ENCODE data around the gene ADAMTS8. TPM values are rescaled to one million over a fixed set of nuclear protein-coding genes. Genes with fewer than 3 reads are reported as not detected.

ADAMTS8 gene
- total RNA-seq, 1 experiment from 2014 or later: 0.07 TPM

DNA sequence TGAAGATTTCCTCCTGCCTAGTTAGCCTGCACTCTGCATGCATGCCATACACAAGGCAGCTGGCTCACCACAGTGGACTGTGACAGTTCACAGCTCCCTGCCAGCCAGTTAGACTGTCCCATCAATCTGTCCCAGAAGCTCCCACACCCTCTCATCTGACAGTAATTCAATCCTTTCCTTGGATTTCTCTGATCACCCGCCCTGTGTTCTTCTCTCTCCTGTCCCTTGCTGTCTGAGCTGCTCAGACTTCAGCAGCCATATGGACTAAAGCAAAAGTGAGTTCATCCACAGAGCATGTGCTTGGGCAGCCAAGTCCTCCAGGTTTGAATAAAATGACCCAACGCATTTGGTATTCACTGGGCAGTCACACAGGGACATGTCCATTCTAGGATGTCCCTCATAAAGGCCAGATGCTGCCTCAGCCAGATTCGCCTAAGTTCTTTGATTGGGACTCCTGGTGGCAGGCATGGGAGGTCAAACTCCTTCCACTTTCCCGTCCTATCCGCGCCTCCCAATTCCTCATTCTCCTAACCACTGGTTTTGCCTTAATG, 59.2 kb downstream of the ADAMTS8 start:
- no peak overlapping the region for H3K9ac ChIP-seq (ENCODE audit: low read length)
- CTCF ChIA-PET: interaction anchor here (1.0 to 1.5 kb wide), 2 partner anchors 21 to 157 kb away, joined by 3 read pairs; no protein-coding TSS in a partner anchor
- H3K79me2 ChIP-seq (ENCODE audit: insufficient read depth, low read length): no peaks in the 10 kb centered on the region
- H2AFZ ChIP-seq (ENCODE audit: low read depth, low read length, poor library complexity, severe bottlenecking): no peak overlapping the region
- H3K4me2 ChIP-seq (ENCODE audit: low read length): no peak overlapping the region
- H3K4me1 ChIP-seq (ENCODE audit: control insufficient read depth in 1 of 2, insufficient read depth in 2 of 2, low read length in 2 of 2): no peaks in the 10 kb centered on the region
- POLR2A ChIA-PET: no interaction called here
- RAD21 ChIA-PET (ENCODE audit: low non-redundant PET in 1 of 2, low total read pairs in 2 of 2, uncharacterized antibody in 2 of 2, unreplicated experiment in 2 of 2): no interaction called here
- TF ChIP-seq EZH2 (IDR thresholded peaks at IDR 0.05) (no peak), ZFX (IDR thresholded peaks at IDR 0.05) (no peak), SIN3A (IDR thresholded peaks at IDR 0.05; ENCODE audit: low read depth) (no peak), SP1 (IDR thresholded peaks at IDR 0.05; ENCODE audit: low read depth) (no peak), MAX (IDR thresholded peaks at IDR 0.05) (no peak), POLR2A (IDR thresholded peaks at IDR 0.05; ENCODE audit: borderline replicate concordance, extremely low read depth, insufficient read depth, insufficient read length) (no peak), EGR1 (IDR thresholded peaks at IDR 0.05; ENCODE audit: low read depth) (no peak), CEBPB (IDR thresholded peaks at IDR 0.05; ENCODE audit: low read depth) (no peak), CBX3 (IDR thresholded peaks at IDR 0.05; ENCODE audit: low read depth) (no peak), ZNF274 (IDR thresholded peaks at IDR 0.05; ENCODE audit: low read depth, low read length) (no peak), RAD21 (IDR thresholded peaks at IDR 0.05; ENCODE audit: low read depth) (no peak), POLR2AphosphoS5 (IDR thresholded peaks at IDR 0.05; ENCODE audit: low read depth, low read length) (no peak), YY1 (IDR thresholded peaks at IDR 0.05; ENCODE audit: extremely low read depth, insufficient replicate concordance, low read depth, low read length) (no peak), EZH2phosphoT487 (IDR thresholded peaks at IDR 0.05; ENCODE audit: borderline replicate concordance) (no peak), REST (IDR thresholded peaks at IDR 0.05; ENCODE audit: low read depth) (no peak), FOSL1 (IDR thresholded peaks at IDR 0.05; ENCODE audit: low read depth) (no peak)
- TF ChIP-seq, protein P1, sequence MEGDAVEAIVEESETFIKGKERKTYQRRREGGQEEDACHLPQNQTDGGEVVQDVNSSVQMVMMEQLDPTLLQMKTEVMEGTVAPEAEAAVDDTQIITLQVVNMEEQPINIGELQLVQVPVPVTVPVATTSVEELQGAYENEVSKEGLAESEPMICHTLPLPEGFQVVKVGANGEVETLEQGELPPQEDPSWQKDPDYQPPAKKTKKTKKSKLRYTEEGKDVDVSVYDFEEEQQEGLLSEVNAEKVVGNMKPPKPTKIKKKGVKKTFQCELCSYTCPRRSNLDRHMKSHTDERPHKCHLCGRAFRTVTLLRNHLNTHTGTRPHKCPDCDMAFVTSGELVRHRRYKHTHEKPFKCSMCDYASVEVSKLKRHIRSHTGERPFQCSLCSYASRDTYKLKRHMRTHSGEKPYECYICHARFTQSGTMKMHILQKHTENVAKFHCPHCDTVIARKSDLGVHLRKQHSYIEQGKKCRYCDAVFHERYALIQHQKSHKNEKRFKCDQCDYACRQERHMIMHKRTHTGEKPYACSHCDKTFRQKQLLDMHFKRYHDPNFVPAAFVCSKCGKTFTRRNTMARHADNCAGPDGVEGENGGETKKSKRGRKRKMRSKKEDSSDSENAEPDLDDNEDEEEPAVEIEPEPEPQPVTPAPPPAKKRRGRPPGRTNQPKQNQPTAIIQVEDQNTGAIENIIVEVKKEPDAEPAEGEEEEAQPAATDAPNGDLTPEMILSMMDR (IDR thresholded peaks at IDR 0.05 in 2 of 3, conservative IDR thresholded peaks at IDR 0.05 in 1 of 3; ENCODE audit: borderline replicate concordance in 1 of 3, insufficient read depth in 1 of 3, low read depth in 2 of 3, low read length in 2 of 3): no peak
- TF ChIP-seq, protein P2, sequence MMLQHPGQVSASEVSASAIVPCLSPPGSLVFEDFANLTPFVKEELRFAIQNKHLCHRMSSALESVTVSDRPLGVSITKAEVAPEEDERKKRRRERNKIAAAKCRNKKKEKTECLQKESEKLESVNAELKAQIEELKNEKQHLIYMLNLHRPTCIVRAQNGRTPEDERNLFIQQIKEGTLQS (IDR thresholded peaks at IDR 0.05): no peak
- DNase-seq (ENCODE audit: low read depth, low spot score): no peak
- no peak overlapping the region for H3K27ac ChIP-seq (ENCODE audit: low read depth, low read length)
- H3K4me3 ChIP-seq (replicated peaks in 1 of 2; ENCODE audit: low read depth in 1 of 2, low read length in 2 of 2): no peak overlapping the region
- H3K9me2 ChIP-seq (ENCODE audit: insufficient read depth): no peaks in the 10 kb centered on the region
- no peak for ATAC-seq
- H3K9me3 ChIP-seq (ENCODE audit: control insufficient read depth in 1 of 2, insufficient read depth in 1 of 2, low read depth in 1 of 2, low read length in 2 of 2): no peaks in the 10 kb centered on the region
- H4K20me1 ChIP-seq (ENCODE audit: insufficient read depth): no peaks in the 10 kb centered on the region
- intact Hi-C loops (cut with micrococcal nuclease): no loop called here
- no TSS peak for BruUV-seq (replicated peaks)
- peaks cover 18% of the 10 kb centered on the region; the same call in 1 of the 2 replicates for H3K27me3 ChIP-seq (ENCODE audit: insufficient read depth, low read length)
- H3K36me3 ChIP-seq (ENCODE audit: control insufficient read depth in 1 of 2, insufficient read depth in 2 of 2, low read length in 2 of 2): no peaks in the 10 kb centered on the region

Data from HCT116 (cell line).